Stimulated activated naive CD8-positive, alpha-beta T cell treated with anti-CD3 and anti-CD28 coated beads, Interleukin-15, Interleukin-2, amounts not matched to agents 100 U/mL and 50 U/mL, for 24 hours (primary cell): ENCODE results near the gene TANGO2.

ENCODE experiments used
- ATAC-seq: fragments of 150-1000 bp; cut with Tn5 transposase; one replicate; pipeline ENCODE4 v1.10.0; 2021
- DNase-seq: peaks from one replicate; pipeline ENCODE4 v3.0.0; 2021

TANGO2 gene

DNA sequence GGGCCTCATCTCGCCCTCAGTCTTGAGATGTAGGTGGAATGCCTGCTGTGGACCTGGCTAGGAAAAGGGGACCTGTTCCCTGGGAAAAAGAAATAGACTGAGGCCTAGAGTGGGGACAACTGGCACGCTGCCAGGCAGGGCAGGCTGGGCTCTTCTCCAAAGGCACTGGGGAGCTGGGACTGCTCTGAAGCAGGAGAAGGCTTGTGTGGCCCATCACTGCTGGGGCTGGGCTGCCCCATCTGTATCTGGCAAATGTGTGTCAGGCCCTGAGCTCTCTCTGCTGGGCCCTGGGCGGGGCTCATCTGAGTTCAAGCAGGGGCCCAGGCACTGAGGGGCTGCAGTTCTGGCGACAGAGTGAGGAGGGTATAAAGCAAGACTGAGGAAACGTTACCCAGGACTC is 37.2 kb upstream of the TANGO2 start:
- no peak for ATAC-seq
- no peak for DNase-seq

DNA sequence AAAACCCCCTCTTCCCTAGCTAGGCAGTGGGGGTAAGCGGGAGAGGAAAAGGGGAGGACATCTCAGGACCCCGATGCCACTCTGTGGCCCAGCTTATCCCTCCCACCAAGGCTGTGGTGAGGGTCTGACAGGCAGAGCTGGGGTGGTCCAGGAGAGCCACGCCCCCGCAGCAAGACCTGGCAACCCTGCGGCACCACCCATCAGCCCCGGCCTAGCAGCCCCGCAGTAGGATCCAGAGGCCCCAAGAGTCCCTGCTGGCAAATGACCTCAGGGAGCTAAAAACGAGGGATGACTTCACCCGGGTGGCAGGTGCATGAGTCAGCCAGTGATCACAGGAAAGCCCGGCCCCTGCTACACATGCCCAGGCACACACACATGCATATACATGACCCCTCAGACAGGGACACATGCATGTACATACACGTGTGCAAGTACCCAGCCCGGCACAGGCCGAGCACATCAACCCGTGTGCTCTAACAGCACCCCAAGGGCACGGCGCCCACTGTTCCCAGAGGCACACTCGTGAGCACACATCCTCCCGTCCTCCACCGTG is 36.6 kb upstream of the TANGO2 start:
- DNase-seq (peak; percentile 29), ATAC-seq (peak; percentile 7)

DNA sequence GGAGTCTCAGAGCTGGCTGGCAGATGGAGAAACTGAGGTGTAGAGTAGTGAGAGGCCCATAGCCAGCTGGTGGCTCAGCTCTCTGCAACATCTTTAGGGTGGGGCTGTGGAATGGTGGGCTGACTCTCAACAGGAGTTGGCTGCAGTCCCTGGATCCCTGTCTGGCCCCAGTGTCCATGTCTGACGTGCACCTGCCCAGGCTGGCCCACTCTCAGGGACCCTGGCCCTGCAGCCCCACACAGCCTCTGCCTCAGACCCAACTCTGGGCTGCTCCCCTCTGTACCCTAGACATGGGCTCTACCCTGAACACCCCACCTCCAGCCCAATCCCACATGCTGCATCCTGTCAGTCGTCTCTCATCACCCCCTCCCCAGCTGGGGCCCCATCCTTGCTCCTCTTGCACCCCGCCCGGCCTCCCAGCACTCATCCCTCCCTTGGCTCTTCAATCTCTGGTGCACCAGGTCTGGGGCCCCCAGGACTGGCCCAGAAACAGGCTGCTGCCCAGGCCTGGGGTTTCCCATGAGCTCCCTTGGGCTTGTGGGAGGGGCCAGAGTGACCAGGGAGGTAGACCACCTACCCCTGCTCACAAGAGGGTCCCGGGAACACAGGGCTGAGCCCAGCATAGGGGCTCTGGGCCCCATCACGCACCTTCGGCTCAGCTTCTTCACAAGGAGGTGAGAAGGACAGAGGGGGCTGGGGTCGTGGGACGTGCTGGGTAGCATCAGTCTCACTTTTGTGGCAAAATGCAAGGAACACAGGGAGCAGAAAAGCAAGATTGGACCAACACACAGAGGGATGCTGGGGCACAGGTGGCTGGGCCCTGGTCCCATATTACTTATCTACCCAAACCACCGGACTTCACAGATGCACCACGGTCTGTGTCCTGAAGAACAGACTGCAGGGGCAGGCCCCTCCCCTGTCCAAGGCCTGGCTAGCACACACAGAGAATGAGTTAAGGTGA is 35.8 kb upstream of the TANGO2 start:
- ATAC-seq (no peak), DNase-seq (no peak)

- ATAC-seq (no peak), DNase-seq (no peak)
These were observed 34.9 kb upstream of the TANGO2 start for GRCh38 chr22:19986011-19986409.

GRCh38 chr22:19986410-19987341 is 34.2 kb upstream of the TANGO2 start:
- DNase-seq (peak; percentile 79), ATAC-seq (peak; percentile 73)

- DNase-seq (no peak), ATAC-seq (no peak)
These were observed 33.3 kb upstream of the TANGO2 start for GRCh38 chr22:19987394-19988306.

DNA sequence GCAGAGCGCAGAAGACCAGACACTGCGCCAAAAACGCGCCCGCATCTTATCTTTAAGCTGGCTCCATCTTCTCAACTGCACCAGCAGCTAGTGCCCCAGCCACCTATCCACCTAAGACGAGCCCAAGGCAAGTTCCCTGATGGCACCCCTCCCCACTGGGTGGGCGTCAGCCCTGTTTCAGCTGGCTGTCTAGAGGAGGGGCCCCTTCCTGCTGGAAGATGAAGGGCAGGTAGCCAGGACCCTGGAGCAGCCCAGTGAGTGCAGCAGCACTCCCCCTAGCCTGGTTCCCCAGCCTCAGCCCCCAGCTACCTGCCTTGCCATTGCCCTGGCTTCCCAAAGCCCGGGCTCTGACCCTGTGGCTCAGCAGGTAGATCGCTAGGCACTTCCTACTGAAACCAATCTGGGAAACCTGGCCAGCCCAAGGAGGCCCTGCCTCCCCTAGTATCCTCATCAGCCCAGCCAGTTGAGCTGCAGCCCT is 32.5 kb upstream of the TANGO2 start:
- no peak for DNase-seq

GRCh38 chr22:19988965-19989724 is 31.8 kb upstream of the TANGO2 start:
- no peak for ATAC-seq
- DNase-seq = no peak

More for the DNA sequence above, 32.5 kb upstream of the TANGO2 start:
- ATAC-seq = no peak

DNA sequence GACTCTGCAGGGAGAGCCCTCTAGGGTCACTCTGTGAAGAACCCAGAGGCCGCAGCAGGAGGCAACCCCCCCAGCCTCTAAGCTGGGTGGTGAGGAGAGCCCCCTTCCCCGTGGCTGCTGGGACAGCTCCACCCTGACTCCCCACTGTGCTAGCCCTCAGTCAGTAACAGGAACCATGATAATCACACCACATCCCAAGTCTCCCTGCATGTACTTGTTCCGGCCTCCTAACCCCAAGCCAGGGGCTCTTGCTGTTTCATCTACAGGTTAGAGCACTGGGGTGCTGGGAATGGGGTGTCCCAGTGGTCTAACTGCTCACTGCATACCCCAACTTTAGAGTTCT is 31.2 kb upstream of the TANGO2 start:
- no peak for ATAC-seq
- no peak for DNase-seq

DNA sequence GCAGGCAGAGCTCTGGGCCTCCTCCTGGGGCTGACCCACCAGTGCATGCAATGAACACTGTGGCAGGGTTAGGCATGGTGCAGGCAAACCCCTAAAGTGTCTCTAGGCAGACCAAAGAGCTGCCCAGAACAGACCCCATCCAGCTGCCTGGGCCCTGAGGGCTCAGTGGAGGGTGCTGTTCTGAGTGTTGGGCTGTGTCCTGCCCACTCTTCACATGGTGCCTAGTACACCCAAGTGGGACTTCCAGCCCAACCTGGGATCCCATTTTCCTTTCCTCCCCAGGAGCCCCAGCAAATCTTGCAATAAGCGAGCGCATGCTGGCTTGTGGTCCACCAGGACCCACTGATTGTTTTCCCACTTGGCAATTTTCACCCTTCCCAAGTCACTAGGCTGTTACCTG is 30.7 kb upstream of the TANGO2 start:
- DNase-seq (no peak), ATAC-seq (no peak)

GRCh38 chr22:19990609-19991394 is 30.1 kb upstream of the TANGO2 start:
- DNase-seq = no peak
- no peak for ATAC-seq

- ATAC-seq = no peak
- no peak for DNase-seq
These were observed 29.6 kb upstream of the TANGO2 start for GRCh38 chr22:19991395-19991644.

GRCh38 chr22:19991645-19992451 is 29.1 kb upstream of the TANGO2 start:
- ATAC-seq = no peak

DNA sequence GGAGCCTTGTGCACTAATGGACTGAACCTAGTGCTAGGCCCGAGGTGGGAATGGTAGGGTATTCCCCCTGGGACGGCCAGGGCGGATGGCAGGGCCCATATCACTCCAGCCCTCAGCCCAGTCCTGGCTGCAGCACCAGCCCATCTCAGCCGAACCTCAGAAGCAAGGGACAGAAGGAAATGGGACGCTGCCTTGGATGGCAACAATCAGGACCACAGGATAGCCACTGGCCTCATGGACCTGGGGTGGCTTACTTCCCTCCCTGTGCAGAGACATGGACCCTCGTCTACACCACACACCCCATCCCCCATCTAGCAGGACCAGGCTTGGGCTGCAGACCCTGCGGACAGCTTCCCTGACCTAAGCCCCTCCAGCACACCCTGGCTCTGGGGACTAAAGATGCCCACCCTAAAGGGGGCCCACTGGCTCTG is 28.4 kb upstream of the TANGO2 start:
- DNase-seq (no peak), ATAC-seq (no peak)

More at GRCh38 chr22:19991645-19992451, 29.1 kb upstream of the TANGO2 start:
- no peak for DNase-seq

GRCh38 chr22:19992921-19993355 is 28.0 kb upstream of the TANGO2 start:
- DNase-seq (no peak), ATAC-seq (no peak)

DNA sequence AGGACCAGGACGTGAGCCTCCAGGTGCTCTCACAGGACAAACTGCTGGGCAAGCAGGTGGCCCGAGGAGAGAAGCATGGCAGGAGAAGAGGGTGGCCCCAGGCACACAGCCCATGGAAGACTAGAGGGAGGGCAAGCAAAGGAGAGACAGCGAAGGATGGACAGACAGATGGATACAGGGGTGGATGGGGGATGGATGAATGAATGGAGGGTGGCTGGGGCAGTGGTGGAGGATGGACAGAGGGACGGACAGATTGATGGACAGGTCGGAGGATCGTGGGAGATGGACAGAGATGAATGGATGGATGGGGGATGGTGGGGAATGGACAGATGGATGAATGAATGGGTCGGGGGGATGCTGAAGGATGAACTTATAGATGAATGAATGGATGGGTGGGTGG is 27.0 kb upstream of the TANGO2 start:
- ATAC-seq (no peak), DNase-seq (no peak)

GRCh38 chr22:19994851-19995610 is 25.9 kb upstream of the TANGO2 start:
- ATAC-seq = no peak
- no peak for DNase-seq

DNA sequence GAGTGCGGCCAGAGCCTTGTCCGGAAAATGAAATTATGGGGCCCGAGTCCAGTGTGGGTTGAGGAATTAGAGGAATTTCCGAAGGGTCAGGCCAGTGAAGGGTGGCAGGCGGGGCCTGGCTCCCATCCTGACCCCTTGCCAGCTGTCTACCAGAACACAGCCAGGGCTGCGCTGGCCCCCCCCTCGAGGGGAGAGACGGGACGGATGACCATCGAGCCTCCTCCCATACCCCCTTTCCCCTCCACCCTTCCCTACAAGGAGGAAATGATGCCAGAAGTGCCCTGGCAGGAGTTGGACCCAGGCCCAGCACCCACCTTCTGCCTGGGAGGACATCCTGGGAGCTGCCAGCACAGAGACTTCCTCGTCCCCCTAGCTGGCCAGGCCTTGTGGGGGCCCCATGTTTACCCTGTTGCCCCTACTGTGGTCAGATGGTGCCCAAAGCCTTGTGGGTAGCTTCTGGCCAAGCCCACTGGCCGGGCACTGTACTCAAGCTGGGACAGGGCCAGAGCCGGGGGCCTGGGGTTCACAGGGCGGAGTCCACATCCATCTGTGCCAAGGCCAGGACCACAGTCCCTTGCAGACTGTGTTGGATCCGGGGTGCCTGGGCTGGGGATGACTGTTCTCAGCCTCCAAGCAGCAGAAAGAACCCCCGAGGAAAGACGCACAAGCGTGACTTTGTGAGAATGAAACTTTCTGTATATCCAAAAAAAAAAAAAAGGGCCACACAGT is 25.1 kb upstream of the TANGO2 start:
- DNase-seq (no peak), ATAC-seq (no peak)
